GM19468 (cell line): ENCODE results near the gene KLHL40.

Experiments used
- ATAC-seq: cut with Tn5 transposase; IDR thresholded peaks from one replicate; pipeline ENCODE4 v1.9.1; 2021; ENCODE audit warnings: mild to moderate bottlenecking, moderate library complexity, moderate number of reproducible peaks; ENCODE audit not compliant: unreplicated experiment; ENCODE audit errors: extremely low read depth

The KLHL40 gene

DNA sequence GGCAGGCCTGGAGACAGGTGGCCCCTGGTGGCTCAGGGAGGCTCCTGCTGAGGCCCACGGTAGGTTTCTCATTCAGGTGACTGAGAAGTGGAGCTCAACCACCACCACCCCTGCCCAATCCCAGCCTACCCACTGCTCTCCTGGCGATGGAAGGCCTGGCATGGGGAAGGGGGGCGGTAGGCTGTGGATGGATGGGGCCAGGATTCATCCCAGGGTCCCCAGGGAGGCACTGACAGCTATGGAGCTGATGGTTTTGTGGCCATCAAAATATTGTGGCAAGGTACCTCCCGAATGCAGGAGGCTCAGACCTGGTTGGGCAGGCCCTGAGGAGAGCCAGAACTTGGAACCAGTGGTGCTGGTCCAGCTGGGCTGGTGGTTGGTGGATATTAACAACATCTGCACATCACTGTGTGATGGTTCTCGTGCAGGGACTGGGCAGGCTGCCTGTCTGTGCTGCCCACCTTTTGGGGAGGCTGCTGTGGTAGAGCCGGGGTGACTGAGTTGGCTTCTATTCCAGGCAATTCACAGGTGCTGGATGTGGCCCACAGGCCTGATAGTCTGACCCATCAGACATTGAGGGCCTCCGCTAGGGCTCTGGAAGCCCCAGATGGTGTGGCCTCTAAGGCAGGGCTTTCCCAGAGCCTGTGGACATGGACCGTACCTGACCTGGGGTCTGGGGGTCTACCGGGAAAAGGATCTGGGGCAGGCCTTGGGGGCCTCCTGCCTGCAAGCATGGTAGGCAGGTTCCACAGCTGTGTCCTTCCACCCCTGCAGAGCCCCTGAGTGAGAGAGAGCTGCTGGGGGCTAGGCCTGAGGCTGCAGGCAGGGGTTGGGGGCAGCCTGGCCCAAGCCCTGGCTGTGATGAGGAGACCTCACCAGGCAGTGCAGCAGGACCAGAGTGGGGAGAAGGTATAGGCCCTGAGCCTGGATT lies 28.4 kb upstream of the KLHL40 start:
- no peak for ATAC-seq

DNA sequence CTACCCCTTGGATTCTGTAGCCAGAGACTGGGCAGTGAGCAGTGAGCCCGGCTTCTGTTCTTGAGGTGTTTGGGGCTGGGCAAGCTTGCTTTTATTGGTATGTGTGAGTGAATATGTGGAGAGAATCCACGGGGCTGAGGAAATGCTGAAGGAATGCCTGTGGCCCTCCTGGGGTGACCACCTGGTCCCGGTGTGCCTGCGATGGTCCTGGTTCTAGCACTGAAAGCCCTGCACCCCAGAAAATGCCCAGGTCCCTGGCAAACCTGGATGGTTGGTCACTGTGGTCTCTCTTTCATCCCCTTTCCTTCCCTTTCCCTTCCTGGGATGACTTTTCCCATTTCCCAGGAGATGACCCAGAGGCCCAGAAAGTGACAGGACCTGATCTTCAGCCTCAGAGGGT lies 27.7 kb upstream of the KLHL40 start:
- ATAC-seq, result no peak

- no peak for ATAC-seq
Observed at GRCh38 chr3:42658091-42658770, 27.1 kb upstream of the KLHL40 start.

GRCh38 chr3:42658771-42659390 lies 26.5 kb upstream of the KLHL40 start:
- ATAC-seq, result no peak

DNA sequence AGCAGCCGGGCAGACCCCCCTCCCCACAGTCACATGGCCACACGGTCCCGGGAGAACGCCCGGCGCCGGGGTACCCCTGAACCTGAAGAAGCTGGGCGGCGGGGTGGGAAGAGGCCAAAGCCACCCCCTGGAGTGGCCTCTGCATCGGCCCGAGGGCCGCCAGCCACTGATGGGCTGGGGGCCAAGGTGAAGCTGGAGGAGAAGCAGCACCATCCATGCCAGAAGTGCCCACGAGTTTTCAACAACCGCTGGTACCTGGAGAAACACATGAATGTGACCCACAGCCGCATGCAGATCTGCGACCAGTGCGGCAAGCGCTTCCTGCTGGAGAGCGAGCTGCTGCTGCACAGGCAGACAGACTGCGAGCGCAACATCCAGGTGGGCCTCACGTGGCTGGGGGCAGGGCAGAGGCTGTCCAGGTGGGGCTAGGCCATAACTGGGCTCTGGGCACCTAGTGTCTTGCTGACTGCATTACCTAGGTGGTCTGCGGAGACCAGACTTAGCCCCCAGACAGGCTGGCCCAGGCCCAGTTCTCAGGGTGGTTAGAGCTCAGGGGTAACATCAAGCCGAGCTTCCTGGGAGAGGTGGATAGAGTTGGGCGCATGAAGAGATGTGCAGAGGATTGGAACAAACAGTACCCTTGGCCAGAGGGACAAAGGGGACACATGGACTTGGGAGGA lies 25.7 kb upstream of the KLHL40 start:
- no peak for ATAC-seq

GRCh38 chr3:42660131-42660715 lies 25.1 kb upstream of the KLHL40 start:
- ATAC-seq, result no peak

DNA sequence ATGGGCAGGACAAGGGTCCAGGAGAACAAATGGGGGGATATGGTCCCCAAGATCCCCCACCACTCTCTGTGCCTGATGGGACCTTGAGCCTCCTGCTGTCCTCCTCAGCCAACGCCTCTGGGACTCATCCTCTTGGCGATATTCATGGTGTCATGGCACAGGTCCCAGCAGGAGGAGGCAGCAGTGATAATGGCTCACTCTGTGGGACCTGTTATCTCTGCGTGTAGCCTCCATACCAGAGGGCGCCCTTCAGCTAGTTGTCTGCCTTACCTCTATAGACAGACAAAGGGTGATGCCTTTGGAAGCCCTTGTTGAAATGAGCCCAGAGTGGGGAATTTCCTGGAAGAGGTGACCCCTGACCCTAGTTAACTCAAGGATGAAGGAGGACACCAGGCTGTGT lies 24.4 kb upstream of the KLHL40 start:
- no peak for ATAC-seq

DNA sequence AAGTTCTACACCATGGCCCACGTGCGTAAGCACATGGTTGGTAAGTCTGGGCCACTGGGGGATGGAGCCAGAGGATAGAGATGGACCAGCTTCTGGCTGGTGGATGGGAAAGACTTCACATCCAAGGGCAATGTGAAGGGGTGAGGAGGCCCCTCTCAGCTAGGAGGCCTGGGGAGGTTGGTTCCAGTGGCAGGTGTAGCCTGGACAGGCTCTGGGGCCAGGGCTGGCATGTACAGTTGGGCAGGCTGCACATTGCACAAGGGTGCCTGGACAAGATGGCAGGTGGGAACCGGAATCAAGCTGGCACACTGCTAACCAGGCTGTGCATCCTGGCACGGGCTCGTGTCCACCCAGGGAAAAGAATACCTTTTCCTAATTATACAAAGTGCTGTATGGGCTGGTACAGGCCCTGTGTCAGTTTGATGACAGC lies 23.7 kb upstream of the KLHL40 start:
- no peak for ATAC-seq

DNA sequence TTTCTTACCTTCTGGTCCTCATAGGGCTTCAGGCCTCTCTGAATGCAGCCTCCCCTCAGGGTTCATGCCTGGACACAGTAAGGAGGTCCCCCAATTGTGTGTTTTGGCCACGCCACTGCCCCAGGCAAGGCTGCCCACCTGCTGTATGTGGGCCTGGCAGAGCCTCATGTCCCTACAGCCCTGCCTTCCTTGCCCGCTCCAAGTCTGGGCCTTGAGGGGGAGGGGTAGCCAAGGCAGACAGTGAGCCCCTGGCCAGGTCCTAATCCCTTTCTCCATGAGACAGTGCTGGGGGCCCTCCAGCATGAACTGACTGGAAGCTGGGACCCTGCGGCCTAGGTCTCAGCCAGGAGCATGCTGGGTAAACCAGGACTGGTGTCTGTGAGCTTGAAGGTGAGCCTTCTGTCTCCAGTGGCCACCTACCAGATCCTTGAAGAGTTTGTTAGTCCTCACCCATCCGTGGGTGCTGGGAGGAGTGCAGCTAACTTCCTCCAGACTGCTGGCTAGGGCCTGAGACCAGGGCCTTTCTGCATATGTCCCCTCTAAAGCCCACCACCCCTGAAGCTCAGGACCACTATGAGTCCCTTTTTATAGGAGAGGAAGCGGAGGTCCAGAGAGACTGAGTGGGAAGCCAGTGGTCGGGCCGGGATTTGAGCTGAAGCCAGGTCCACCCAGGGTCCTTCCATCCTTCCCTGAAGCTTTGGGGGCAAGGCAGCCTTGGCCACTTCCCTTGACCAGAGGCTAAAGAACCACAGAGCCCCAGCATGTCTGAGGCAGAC lies 23.1 kb upstream of the KLHL40 start:
- no peak for ATAC-seq

GRCh38 chr3:42662813-42663535 lies 22.4 kb upstream of the KLHL40 start:
- no peak for ATAC-seq

- ATAC-seq, result no peak
Observed at GRCh38 chr3:42663581-42664437, 21.5 kb upstream of the KLHL40 start.

DNA sequence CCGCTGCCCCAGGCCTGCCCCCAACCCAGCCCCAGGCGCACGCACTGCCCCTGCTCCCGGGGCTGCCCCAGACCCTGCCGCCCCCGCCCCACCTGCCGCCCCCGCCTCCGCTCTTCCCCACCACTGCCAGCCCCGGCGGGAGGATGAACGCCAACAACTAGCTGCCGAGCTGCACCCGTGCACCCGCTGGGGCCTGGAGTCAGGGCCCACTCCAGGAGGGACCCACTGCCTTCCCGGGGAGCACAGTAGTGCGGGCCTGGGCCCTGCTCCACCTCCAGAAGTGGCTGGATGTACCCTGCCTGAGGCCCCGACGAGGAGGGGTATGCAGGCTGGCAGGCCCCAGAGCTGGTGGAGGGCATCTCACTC lies 20.9 kb upstream of the KLHL40 start:
- no peak for ATAC-seq

DNA sequence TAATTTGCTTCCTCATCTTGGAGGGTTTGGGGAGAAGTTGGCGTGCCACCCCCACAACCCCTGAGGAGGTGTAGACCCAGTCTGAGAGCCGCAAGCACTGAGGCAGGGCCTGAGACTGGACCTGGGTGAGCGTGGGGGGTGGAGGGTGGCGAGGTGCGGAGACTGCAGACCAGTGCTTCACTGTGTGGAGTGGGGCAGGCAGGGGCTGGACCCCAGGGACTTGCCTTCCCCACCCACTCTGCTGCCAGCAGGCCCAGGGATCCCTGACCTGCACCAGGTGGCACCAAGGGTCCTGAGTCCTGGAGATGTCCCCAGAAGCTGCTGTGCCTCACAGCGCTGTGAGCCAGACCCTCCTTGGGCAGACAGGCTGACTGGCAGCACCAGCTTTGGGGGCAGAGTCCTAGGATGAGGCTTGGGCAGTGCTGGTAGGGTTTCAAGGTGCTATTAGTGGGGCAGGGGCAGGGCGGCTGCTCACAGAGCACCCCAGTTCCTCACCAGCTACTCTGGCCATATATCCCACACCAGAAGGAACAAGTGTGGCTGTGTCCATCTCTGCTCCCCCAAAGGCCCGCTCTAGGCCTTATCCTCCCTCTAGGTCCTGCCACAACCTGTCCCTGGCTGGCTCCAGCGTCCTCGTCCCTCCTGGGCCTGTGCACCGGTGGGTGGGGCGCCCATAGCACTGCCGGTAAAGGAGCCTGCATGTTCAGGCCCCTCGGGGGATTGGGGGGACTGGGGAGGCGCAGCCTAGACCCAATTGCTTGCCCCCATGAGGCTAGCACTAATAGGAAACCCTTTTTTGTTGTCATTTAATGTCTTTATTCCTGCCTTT lies 20.1 kb upstream of the KLHL40 start:
- no peak for ATAC-seq

- no peak for ATAC-seq
Observed at GRCh38 chr3:42666022-42666421, 19.3 kb upstream of the KLHL40 start.

DNA sequence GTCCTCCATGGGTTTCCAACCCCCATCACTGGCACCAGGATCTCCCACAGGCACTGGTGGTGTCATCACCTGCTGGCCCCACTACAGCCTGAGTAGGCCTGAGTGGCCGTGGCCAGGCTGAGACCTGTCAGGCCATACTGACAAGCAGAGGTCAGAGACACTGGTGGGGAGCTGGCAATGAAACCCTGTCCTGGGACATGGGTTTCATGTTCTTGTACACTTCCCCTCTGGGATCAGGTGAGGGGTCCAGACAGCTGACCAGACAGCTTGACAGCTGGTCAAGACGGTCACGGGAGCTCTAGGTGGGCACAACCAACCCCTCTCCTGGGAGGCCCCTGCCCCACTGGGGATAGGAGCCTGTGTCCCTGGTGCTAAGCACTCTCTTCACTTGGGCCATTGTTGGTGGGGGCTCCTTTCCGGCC lies 18.7 kb upstream of the KLHL40 start:
- ATAC-seq, result no peak

GRCh38 chr3:42667096-42667522 lies 18.2 kb upstream of the KLHL40 start:
- no peak for ATAC-seq
